DMS114 treated with DMSO at 0.1 percent for 48 hours (cell line): ENCODE measurements around the gene TOGARAM2.
"Not testable (repeated sequence)": the region's sequence is repeated elsewhere in the genome, so short reads cannot be mapped to it uniquely, and the experiment has no call there.

Experiments used
- DNase-seq: peaks from one replicate; lab custom pipeline; 2025; ENCODE audit not compliant: unreplicated experiment; lab: John Stamatoyannopoulos, UW

The TOGARAM2 gene

GRCh38 chr2:29071032-29071975, 90.2 kb downstream of the TOGARAM2 start:
- no peak for DNase-seq

- DNase-seq, result no peak
These were observed 91.2 kb downstream of the TOGARAM2 start for GRCh38 chr2:29072251-29072650.

GRCh38 chr2:29072971-29073725, 92.0 kb downstream of the TOGARAM2 start:
- no peak for DNase-seq

- no peak for DNase-seq
These were observed 92.8 kb downstream of the TOGARAM2 start for GRCh38 chr2:29073933-29074332.

- DNase-seq, result no peak
These were observed 93.3 kb downstream of the TOGARAM2 start, which contains the start of gene PCARE for GRCh38 chr2:29074411-29074810. Gene PCARE, minus strand, starts transcription at chr2:29074523. Its CDS starts 262 bp downstream, at chr2:29074261.

GRCh38 chr2:29075894-29076705, 95.0 kb downstream of the TOGARAM2 start:
- no peak for DNase-seq

- DNase-seq, result no peak
These were observed 98.8 kb downstream of the TOGARAM2 start for GRCh38 chr2:29079887-29080286.

- no peak for DNase-seq
These were observed 100.0 kb downstream of the TOGARAM2 start for GRCh38 chr2:29080886-29081743.

- no peak for DNase-seq
These were observed 101.9 kb downstream of the TOGARAM2 start for GRCh38 chr2:29082804-29083495.

GRCh38 chr2:29084554-29084953, 103.5 kb downstream of the TOGARAM2 start:
- DNase-seq, result no peak

- not testable (repeated sequence) for DNase-seq
These were observed 109.2 kb downstream of the TOGARAM2 start for GRCh38 chr2:29090311-29090710.

GRCh38 chr2:29096969-29097368, 115.9 kb downstream of the TOGARAM2 start:
- no peak for DNase-seq

- DNase-seq, result no peak
These were observed 116.5 kb downstream of the TOGARAM2 start for GRCh38 chr2:29097569-29097968.

- DNase-seq, result no peak
These were observed 119.5 kb downstream of the TOGARAM2 start for GRCh38 chr2:29100564-29100963.
